Liver (tissue), 9 donors: ENCODE results near the gene CNOT4. TPM values are rescaled to one million over a fixed set of nuclear protein-coding genes. Genes with fewer than 3 reads are reported as not detected.

ENCODE experiments used
- DNase-seq: peaks from one replicate; pipeline ENCODE4 v3.0.0-alpha.2; 2017; ENCODE audit warnings: low spot score
- H3K27ac ChIP-seq, 2 donors: one replicate each; pipeline ENCODE4 v1.7.0; 2013; ENCODE audit warnings: inconsistent platforms in 2 of 2, low read length in 2 of 2, control low read depth in 1 of 2, low read depth in 1 of 2, mild to moderate bottlenecking in 1 of 2
- H3K27me3 ChIP-seq, 4 donors: one replicate each; pipeline versions ENCODE4 v1.6.1 to v1.7.0; 2013; ENCODE audit warnings: low read length in 3 of 4, inconsistent platforms in 1 of 4, mild to moderate bottlenecking in 1 of 4, moderate library complexity in 1 of 4; ENCODE audit not compliant: control insufficient read depth in 4 of 4, insufficient read depth in 4 of 4
- H3K36me3 ChIP-seq, 4 donors: one replicate each; pipeline versions ENCODE4 v1.6.1 to v1.7.0; 2013; ENCODE audit warnings: low read length in 3 of 4, mild to moderate bottlenecking in 3 of 4, low read depth in 1 of 4, moderate library complexity in 1 of 4; ENCODE audit not compliant: control insufficient read depth in 4 of 4, insufficient read depth in 3 of 4
- H3K4me1 ChIP-seq, 4 donors: one replicate each; pipeline versions ENCODE4 v1.6.1 to v1.7.0; 2013; ENCODE audit warnings: low read length in 3 of 4, mild to moderate bottlenecking in 3 of 4, moderate library complexity in 1 of 4; ENCODE audit not compliant: control insufficient read depth in 4 of 4, insufficient read depth in 4 of 4
- H3K4me3 ChIP-seq, 3 donors: one replicate each; pipeline versions ENCODE4 v1.6.1 to v1.7.0; 2013; ENCODE audit warnings: low read length in 3 of 3, control low read depth in 1 of 3, low read depth in 1 of 3, mild to moderate bottlenecking in 1 of 3
- H3K9ac ChIP-seq, 2 donors: one replicate each; pipeline ENCODE4 v1.7.0; 2013; ENCODE audit warnings: low read length in 2 of 2, mild to moderate bottlenecking in 2 of 2, moderate library complexity in 2 of 2, control low read depth in 1 of 2, low read depth in 1 of 2
- H3K9me3 ChIP-seq, 4 donors: one replicate each; pipeline versions ENCODE4 v1.6.1 to v1.7.0; 2013; ENCODE audit warnings: low read length in 3 of 4; ENCODE audit not compliant: control insufficient read depth in 4 of 4
- ATF3 ChIP-seq: IDR thresholded peaks from 2 replicates; pipeline ENCODE4 v1.6.1; 2016; ENCODE audit warnings: antibody characterized with exemption
- CTCF ChIP-seq: fragments of 150-350 bp; IDR thresholded peaks from 2 replicates; pipeline ENCODE4 v1.5.1; 2017; ENCODE audit warnings: improper control_type of control experiment, low read depth, low read length; ENCODE audit not compliant: missing input control
- EGR1 ChIP-seq, 2 donors: IDR thresholded peaks; 2 replicates each; pipeline ENCODE4 v1.6.1; 2016 to 2018; ENCODE audit warnings: antibody characterized with exemption in 2 of 2, low read depth in 2 of 2
- GABPA ChIP-seq, 2 donors: IDR thresholded peaks in 1 of 2; conservative IDR thresholded peaks in 1 of 2; 2 replicates each; pipeline ENCODE4 v1.6.1; 2016; ENCODE audit warnings: antibody characterized with exemption in 2 of 2, mild to moderate bottlenecking in 1 of 2, moderate library complexity in 1 of 2
- HNF4G ChIP-seq: IDR thresholded peaks from 2 replicates; pipeline ENCODE4 v1.6.1; 2016; ENCODE audit warnings: antibody characterized with exemption
- MAX ChIP-seq: IDR thresholded peaks from 2 replicates; pipeline ENCODE4 v1.6.1; 2016; ENCODE audit warnings: antibody characterized with exemption
- NR2F2 ChIP-seq: IDR thresholded peaks from 2 replicates; pipeline ENCODE4 v1.6.1; 2016; ENCODE audit warnings: antibody characterized with exemption
- RAD21 ChIP-seq, 2 donors: IDR thresholded peaks; 2 replicates each; pipeline ENCODE4 v1.6.1; 2016; ENCODE audit warnings: antibody characterized with exemption in 2 of 2, mild to moderate bottlenecking in 2 of 2
- RXRA ChIP-seq, 2 donors: IDR thresholded peaks; 2 replicates each; pipeline ENCODE4 v1.6.1; 2017 to 2018; ENCODE audit warnings: antibody characterized with exemption in 2 of 2, mild to moderate bottlenecking in 1 of 2
- SP1 ChIP-seq: IDR thresholded peaks from 2 replicates; pipeline ENCODE4 v1.6.1; 2018; ENCODE audit warnings: antibody characterized with exemption, mild to moderate bottlenecking
- TAF1 ChIP-seq: conservative IDR thresholded peaks from 2 replicates; pipeline ENCODE4 v1.6.1; 2016; ENCODE audit warnings: antibody characterized with exemption, mild to moderate bottlenecking
- YY1 ChIP-seq: IDR thresholded peaks from 2 replicates; pipeline ENCODE4 v1.6.1; 2016; ENCODE audit warnings: antibody characterized with exemption, mild to moderate bottlenecking
- ZBTB33 ChIP-seq: IDR thresholded peaks from 2 replicates; pipeline ENCODE4 v1.6.1; 2016; ENCODE audit warnings: antibody characterized with exemption
- WGBS: extraction: QIAGEN DNeasy Blood & Tissue Kit; methylation state at CpG from one replicate; pipeline ENCODE4 v1.1.7; 2013; 5-methylcytosine and 5-hydroxymethylcytosine counted together
- polyA plus RNA-seq, 2 donors: library from polyadenylated mRNA; stranded (reverse) in 1 of 2; unstranded in 1 of 2; fragments of 200-250 nt in 1 of 2; fragments of >200 nt in 1 of 2; fragmentation: Nextera tagmentation in 1 of 2; extraction: Ambion mirVana in 1 of 2; gene quantifications; one replicate each; pipeline versions ENCODE4 v1.2.1 to v1.2.3, GENCODE V29; 2013 to 2015
- total RNA-seq, 2 donors: library from RNA; depleted of rRNA; stranded (reverse); fragments of >200 nt; gene quantifications; one replicate each; pipeline ENCODE4 v1.2.3, GENCODE V29; 2014
- donor health status: healthy.
- donor health status: healthy.
- donor health status: healthy.
- donor health status: healthy.
- donor health status: healthy.

The CNOT4 gene
- total and polyA plus RNA-seq, 4 donors = 3.7 to 11.1 (median 8.6) TPM

- Histone ChIP-seq H3K9ac (no peak overlapping the region), H3K27me3 (no peaks in the 10 kb centered on the region), H3K27ac (no peak overlapping the region), H3K4me1 (no peaks in the 10 kb centered on the region), H3K4me3 (no peak overlapping the region), H3K9me3 (no peaks in the 10 kb centered on the region), H3K36me3 (no peaks in the 10 kb centered on the region)
- DNase-seq = no peak
- TF ChIP-seq HNF4G (no peak), GABPA (IDR thresholded peaks at IDR 0.05 in 1 of 2, conservative IDR thresholded peaks at IDR 0.05 in 1 of 2) (no peak), RAD21 (IDR thresholded peaks at IDR 0.05) (no peak), TAF1 (no peak), NR2F2 (no peak), EGR1 (IDR thresholded peaks at IDR 0.05; ENCODE audit: low read depth in 2 of 2) (no peak), CTCF (no peak), RXRA (IDR thresholded peaks at IDR 0.05) (no peak), ATF3 (no peak), ZBTB33 (no peak), MAX (no peak), YY1 (no peak)
Measured at GRCh38 chr7:135481598-135481979, 28.3 kb downstream of the CNOT4 start.

GRCh38 chr7:135480966-135481597 is 28.8 kb downstream of the CNOT4 start:
- no peak overlapping the region for H3K4me3 ChIP-seq
- 79% methylated on average over 3 of the region's 3 CpGs for WGBS
- TF ChIP-seq RAD21 (IDR thresholded peaks at IDR 0.05) (no peak), CTCF (no peak), SP1 (no peak), ATF3 (no peak), GABPA (IDR thresholded peaks at IDR 0.05 in 1 of 2, conservative IDR thresholded peaks at IDR 0.05 in 1 of 2) (no peak), RXRA (IDR thresholded peaks at IDR 0.05) (no peak)

More at GRCh38 chr7:135480966-135481597, 28.8 kb downstream of the CNOT4 start:
- no peak overlapping the region for H3K9ac ChIP-seq
- H3K36me3 ChIP-seq = no peaks in the 10 kb centered on the region
- no peak overlapping the region for H3K27ac ChIP-seq
- no peaks in the 10 kb centered on the region for H3K27me3 ChIP-seq
- H3K9me3 ChIP-seq = no peaks in the 10 kb centered on the region
- no peaks in the 10 kb centered on the region for H3K4me1 ChIP-seq
- no peak for DNase-seq
